Measurements from ENCODE around the gene CLCN3. TPM values are rescaled to one million over a fixed set of nuclear protein-coding genes. Genes with fewer than 3 reads are reported as not detected.
"Not testable (repeated sequence)": the region's sequence is repeated elsewhere in the genome, so short reads cannot be mapped to it uniquely, and the experiment has no call there.

The CLCN3 gene
- polyA plus RNA-seq, 1 donor: 64.6 TPM

DNA sequence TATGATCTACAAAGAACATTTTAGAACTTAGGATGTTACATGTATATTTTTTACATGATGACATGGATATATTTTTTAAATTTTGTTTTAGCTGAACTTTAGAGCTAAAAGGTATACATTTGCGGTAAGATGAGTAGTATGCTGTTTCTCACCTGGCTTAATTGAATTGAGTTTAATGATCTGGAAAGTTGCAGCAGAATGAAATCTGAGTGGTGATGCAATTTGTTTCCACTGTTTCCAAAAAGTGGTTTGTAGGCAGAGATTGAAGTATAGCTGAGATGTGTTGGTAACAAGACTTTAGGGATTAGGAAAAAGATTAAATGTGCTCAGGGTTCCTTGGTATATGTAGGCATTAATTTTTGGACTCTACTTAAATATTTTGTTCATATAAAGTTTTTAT, 69.3 kb downstream of the CLCN3 start:
- DNase-seq: no peak

DNA sequence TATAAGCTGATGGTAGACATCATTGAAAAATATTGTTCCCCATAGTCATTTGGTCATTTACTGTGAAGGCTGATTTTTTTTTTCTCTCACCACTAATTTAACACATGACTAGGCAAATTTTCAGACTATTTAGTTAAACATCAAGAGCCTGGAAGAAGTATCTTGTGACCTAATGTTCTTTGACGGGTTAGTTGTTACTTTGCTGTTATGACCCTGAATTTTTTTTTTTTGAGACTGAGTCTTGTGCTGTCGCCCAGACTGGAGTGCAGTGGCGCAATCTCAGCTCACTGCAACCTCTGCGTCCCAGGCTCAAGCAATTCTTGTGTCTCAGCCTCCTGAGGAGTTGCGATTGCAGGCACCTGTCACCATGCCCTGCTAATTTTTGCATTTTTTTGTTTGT, 70.4 kb downstream of the CLCN3 start:
- DNase-seq: no peak

DNA sequence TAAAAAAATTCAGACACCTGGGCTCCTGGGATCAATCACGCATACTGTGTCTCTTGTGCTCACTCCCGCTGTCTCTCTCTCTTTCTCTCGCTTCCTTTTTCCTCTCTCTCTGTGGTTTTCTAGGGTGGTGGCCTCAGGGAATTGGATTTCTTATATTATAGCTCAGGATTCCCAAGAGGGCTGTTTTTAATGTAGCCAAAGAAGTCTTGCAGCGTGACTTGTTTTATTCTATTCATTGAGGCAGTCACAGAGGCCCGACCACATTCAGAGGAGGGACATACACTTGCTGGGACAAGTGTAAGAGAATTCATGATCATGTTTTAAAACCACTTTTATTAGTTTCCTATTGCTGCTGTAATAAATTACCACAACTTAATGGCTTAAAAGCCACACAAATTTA, 78.0 kb downstream of the CLCN3 start:
- no peak for DNase-seq

DNA sequence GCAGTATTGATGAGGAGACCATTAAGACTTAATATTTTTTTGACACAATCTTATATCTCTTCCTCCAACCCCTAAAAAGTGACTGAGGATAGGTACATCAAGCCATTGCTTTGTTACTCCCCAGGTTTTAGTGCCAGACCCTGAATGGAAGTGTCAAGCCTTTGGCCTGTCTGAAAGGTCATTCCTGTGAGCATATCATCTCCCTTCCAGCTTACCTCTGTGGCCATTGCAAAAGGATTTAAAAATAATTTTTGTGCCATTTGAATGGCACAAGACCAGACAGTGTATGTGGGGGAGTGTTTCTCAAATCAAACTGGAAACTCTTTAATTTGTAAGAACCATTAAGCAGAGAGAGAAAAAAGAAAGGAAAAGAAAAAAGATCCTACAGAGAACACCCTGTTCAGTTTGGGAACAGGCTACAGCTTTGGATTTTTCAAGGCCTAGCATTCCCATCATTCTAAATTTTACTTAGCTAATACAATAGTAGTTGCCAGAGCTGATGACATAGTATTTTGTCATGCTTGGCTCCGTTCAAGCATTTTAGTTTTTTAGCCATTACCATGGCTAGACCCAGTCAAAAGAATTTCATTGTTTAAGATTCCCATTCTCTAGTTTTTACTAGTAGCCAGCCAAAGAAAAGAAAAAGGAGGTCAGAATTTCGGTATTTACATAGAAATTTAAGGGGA, 87.7 kb downstream of the CLCN3 start:
- DNase-seq: no peak

DNA sequence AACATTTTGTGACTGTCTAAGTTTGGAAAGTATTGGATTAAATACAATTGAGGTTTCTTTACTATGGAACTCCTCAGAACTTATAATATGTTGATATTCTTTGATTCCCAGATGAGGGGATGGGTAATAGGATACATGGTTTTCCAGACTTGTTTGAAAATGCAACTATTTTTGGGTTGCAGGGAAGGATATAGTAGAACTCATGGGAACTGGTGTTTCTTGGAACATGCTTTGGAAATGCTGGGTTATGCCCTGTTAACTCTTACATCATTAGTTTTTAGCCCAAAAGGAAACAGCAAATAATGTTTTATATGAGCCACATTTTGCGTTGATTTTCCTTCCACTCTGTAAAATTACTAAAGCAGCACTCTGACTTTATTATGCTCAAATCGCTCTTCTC, 95.4 kb downstream of the CLCN3 start:
- DNase-seq: no peak

DNA sequence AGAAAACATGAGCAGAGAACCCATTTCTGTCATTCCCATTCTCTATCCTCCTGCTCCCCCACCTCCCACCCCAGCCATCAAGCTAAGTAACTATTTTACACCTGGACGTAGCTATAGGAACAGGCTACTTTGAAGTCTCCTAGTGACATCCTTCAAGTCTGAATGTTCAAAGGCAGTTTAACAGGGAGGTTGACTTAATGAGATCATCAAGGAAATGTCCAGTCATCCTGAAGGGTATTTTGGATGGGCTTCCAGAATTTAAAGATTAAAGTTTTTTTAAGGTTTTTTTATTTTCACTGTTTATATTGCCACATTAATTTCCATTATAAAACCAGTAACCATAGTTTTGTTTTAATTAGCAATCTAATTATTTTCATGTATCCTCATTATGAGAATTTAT, 96.3 kb downstream of the CLCN3 start:
- no peak for DNase-seq

DNA sequence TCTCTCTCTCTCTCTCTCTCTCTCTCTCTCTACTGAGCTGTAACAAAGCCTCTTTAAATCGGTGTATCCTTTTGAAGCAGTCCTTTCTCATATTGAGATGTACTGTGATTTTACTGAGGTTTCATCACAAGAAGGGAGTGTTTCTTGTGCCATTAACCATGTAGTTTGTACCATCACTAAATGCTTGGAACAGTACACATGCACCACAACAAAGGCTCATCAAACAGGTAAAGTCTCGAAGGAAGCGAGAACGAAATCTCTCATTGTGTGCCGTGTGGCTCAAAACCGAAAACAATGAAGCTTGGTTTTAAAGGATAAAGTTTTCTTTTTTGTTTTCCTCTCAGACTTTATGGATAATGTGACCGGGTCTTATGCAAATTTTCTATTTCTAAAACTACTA, 100.2 kb downstream of the CLCN3 start:
- no peak for DNase-seq

DNA sequence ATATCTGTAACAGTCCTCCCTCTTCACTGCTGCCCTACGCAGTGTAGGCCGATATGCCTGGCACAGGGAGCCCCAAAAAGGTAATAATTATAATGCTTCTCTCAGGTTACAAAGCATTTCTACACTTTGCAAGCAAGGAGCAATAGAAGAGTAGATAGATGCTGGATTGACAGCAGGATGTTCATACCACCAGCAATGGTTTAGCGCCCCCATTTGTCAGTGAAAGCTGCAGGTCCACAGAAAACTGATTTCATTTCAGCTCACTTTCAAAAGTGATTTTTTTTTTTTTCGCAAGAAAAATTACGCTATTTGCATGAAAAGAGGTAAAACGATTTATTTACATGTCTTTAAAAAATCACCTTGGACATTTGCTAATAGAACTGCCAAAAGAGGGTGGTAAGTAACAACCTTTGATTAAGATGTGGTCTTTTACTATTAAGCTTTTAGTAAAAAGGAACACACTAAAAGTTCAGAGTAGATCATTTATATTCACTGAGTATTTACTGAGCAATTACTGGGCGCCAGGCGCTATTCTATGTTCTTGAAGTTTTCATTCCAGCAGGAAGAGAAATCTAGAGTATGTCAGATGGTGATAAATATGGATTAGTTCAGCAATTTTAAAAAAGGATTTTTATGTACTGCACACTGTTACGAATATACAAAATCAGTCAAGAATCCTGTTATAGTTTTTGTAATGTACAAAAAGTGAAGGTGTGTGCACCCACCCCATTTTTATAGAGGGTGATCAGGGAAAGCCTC, 103.0 kb downstream of the CLCN3 start:
- no peak for DNase-seq

DNA sequence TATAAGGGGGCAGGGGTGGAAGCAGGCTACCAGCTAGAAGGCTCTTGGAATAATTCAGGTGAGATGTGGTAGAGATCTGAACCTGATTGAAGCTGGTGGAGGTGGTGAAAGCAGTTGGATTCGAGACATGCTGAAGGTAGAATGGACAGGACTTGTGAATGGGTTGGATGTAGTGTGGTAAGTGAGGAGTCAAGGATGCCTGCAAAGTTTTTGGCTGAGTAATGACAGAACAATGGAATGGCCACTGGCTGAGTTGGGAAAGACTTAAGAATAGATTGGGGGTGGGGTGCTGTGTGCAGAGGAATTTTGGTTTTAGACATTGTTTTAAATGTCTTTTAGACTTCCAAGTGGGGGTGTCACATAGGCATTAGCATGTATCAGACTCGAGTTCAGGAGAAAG, 103.9 kb downstream of the CLCN3 start:
- DNase-seq: no peak

DNA sequence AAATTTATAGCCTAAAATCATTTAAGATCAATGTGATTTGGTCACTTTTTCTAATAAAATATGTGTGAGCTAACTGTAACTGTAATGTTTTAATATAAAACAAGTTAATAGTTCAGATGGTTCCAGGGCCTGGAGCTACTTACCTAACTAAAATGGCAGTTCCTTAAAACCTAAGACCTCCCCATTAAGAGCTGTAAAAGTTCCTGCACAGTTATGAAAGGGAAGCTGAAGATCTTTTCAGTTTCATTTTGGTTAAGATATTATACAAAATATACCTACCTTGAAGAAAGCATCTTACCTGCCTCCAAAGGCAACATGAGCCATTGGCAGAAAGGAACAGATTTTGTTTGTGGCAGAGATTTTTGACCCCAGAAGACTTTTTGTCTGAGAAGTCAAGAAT, 107.2 kb downstream of the CLCN3 start:
- no peak for DNase-seq

DNA sequence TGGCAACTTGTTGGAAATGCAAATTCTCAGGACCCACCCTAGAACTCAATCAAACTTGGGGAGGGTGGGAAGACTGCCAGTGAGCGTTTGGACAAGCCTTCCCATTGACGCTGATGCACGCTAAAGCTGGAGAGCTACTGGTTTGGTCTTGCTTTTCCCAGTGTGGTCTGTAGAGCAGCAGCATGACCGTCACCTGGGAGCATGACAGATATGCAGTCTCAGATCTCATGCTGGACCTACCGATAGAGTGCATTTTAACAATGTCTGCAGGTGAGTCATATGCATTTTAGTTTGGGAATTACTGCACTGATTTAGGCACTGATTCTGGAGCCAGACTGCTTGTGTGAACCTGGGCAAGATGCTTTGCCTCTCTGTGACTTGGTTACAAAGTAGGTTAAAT, 110.2 kb downstream of the CLCN3 start:
- DNase-seq: no peak

DNA sequence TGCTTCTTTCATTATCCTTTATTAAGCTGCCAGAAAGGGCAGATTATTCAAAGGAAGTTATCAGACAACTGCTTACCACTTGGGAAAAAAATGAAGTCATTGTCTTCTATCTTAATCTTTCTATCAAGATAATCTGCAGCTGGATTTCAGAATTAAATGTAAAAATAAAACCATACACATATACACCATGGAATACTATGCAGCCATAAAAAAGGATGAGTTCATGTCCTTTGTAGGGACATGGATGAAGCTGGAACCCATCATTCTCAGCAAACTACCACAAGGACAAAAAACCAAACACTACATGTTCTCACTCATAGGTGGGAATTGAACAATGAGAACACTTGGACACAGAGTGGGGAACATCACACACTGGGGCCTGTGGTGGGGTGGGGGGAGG, 118.2 kb downstream of the CLCN3 start:
- DNase-seq: not testable (repeated sequence)

DNA sequence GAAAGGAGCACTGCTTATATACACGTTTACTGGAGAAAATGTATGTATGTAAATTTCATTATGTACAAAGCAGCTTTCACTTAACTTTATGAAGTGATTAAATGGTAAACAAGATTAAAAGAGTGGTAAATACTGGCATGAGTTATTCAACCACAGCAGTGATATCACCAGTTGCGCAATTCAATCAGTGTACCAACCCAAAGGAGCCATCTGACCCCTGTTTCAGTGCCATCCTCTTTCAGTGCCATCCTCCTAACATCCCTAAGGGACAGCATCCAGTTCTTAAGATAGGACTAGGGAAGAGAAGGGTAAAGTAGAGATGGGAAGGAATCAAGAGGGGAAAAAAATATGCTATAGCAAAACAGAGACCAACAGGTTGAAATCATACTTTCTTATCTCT, 121.2 kb downstream of the CLCN3 start:
- no peak for DNase-seq

DNA sequence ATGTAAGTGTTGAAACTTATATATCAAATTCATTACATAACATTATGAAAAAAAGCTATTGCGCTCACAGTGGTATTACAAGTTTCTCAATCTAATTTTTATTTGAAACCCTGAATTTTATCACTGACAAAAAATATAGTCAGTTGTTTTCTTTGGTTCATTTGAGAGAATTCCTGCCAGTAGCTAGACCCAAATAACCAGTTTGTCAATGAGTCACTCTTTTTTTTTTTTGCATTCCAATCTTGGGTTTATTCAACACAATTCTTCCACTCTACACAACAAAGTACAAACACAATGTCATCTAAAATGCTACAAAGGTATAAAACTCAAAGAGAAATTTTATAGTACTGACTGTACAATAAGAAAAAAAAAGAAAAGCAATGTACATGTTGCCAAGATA, 124.2 kb downstream of the CLCN3 start:
- no peak for DNase-seq

DNA sequence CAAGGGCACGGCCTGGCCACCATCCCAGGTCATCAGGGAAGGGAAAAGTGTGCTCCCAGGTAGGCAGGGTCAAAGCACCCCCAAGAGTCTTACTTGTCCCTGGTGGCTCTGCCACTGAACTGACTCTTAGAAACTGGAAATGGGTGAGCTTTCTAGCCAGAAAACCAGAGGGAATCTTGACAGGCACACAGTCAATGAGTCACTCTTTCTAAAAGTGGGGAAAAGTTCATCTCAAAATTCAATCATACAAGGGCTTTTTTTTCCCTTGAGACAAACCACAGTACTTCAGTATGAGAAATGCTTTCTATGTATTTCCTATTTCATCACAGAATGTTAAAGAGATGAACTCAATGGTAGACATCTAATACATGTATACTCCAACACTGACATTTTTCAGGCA, 124.9 kb downstream of the CLCN3 start:
- no peak for DNase-seq

DNA sequence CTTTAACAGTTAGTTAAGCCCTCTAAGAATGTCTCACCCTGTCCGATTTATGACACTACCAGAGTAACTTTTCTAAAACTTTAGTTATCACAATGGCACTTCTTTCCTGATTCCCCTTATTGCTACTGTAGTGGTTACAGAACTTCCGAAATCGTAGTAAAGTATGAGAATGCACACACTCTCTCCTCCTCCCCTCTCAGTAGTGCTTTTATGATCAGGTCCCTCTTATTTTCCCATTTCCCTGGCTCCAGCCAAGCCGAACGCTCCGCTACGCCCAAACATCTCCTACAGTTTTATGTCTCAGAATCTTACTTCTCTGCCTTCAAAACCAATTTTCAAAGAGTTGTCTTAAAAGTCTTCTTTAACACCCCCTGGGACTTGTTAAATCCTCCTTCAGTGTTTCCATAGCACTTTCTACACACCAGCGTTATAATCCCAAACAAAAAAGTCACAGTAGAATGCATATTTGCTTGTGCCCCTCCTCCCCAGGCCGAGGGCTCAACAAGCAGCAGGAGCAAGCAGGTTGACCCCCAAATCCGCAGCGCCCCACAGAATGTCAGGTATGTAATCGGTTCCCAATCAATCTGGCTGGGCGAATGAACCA, 136.7 kb downstream of the CLCN3 start:
- no peak for DNase-seq

DNA sequence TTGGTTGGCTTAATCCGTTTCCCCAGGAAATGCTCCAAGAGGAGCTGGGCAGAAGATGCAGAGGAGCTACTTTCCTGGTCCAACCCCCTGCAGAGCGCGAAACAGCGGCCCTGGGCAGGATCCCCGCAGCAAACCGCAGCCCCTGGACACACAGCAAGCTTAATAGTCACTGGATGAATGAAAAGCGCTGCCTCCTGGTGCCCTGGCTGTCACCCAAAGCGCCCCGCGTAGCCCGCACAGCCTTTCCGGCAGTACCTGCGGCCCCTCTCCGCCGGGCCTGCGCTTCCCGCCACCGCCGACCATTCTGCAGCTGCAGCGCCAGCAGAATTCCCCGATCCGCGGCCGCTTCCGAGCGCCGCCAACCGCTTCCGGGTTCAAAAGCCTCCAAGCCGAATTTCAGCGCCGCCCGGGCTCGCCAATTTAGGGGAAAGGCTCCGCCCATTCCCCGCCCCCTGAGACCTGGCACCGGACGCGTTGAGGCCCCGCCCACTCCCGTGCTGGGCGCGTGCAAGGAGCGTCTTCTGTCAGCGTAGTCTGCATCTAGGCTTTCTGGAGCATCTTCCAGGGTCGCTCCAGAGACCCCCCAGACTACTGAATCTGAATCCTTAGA, 137.3 kb downstream of the CLCN3 start, which contains the start of gene HPF1:
TSS of gene HPF1 (minus strand) at position 370 of the 610 bp plus-strand sequence. CDS start at position 303, 67 bp downstream.
- DNase-seq: peak; percentile 91

DNA sequence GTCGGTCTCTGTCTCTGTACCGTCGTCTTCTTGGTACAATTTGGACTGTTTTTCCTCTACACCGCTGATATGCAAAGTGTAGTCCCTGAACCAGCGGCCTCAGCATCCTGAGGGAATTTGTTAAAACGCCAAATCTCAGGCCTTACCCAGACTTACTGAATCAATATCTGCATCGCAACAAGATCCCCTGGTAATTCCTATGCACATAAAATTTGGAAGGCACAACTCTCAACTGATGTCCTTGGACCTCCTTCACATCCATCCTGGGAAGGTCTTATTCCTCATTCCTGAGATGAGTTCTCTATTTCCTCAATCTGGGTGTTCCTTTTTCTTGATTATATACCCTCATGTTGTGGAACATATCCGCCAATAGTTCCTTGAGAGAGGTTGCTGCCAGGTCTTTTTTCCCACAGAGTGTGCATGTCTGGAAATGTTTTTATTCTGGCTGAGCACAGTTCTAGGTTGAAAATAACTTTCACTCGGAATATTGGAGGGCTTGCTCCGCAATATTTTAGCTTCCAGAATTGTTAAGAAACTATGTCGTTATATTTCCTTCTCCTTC, 138.1 kb downstream of the CLCN3 start:
- DNase-seq: no peak

DNA sequence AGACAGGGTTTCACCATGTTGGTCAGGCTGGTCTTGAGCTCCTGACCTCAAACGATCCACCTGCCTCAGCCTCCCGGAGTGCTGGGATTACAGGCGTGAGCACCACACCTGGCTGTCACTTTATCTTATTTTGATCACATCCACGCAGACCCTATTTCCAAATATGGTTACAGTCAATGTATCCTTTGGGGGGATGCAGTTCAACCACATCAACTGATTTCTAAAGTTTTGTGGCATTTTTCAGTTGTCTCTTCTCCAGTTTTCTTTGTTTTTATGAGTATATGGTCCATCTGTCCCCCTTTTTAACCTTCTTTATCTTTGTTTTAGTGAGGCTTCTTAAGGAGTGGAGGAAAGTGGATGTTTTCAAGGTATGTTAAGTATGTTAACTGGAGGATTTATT, 141.5 kb downstream of the CLCN3 start:
- no peak for DNase-seq

DNA sequence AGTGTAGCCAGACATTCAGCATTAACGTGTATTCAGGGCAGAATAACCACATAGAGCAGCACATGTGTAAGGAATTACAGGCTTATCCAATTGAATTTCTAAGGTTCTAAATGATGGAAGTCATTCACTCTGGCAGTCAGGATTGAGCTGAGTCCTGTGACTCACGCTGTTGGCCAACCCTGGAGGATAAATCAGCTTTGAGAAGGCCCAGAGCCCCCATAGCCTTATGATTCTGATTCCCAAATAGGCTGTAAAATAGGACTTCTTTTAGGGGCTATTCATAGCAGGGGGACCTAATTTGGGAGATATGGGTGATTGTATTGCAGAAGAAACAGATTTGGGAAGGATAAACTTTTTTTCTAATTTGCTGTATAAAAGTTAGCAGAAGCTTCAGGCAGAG, 145.5 kb downstream of the CLCN3 start:
- DNase-seq: no peak

DNA sequence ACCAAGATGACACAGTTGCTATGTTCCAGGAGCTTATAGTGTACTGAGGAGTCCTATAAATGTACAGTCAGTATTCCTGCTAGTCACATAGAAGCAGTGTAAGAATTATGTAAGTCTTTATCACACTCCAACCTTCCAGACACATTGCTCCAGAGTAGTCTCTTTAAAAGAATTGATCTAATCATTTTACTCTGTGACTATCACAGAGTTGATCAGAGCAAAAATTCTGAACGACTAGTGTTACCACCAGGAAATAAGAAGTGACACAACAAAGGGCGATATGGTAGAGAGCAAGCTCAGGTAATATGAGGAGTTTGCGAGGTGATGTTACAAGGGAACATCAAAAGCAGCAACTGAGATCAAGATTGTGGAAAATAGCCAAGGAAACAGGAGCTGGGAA, 146.4 kb downstream of the CLCN3 start:
- DNase-seq: no peak

DNA sequence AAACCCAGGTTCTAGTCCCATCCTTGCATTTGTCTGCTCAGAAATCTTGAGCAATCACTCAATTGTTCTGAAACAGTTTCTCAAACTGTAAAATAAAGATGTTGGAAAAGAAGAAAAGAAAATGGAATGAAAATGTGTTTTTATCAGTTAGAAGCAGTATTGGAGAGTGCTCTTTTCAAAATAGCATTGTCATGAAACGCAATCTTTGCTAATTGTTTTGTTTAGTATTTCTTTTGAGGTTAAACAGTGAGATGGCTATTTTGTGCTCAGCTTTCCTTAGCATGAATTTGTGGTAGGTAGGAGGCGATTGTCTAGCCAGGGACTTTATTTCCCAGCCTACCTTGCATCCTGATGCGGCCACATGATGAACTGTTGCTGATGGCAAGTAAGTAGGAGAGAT, 148.0 kb downstream of the CLCN3 start:
- no peak for DNase-seq

DNA sequence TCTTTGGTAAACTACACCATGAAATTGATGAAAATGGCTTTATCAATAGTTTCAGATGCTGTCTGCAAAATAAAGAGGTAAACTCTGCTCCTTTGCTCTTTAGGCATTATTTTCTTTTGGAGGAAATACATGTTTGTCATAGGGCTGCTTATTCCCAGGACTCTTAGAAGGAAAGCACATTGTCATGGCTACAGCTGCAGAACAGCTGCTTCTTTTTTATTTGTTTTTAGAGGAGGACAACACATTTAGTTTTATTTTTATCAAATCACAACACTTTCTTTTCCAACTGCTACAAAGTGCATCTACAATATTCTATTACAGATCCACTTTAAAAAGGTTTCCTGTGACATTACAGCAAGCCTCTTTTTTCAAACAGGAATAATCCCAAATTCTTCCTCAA, 150.0 kb downstream of the CLCN3 start:
- DNase-seq: no peak

Measured in left kidney (tissue), 2 donors.